IPS-15b (cell line): ENCODE results near the gene FBXO36.

Experiments used
- H3K27me3 ChIP-seq: one replicate; pipeline ENCODE4 v1.6.1; 2013; ENCODE audit warnings: low read length; ENCODE audit not compliant: control insufficient read depth, insufficient read depth
- H3K36me3 ChIP-seq: one replicate; pipeline ENCODE4 v1.6.1; 2013; ENCODE audit warnings: low read length; ENCODE audit not compliant: control insufficient read depth, insufficient read depth
- H3K4me1 ChIP-seq: one replicate; pipeline ENCODE4 v1.6.1; 2013; ENCODE audit warnings: mild to moderate bottlenecking, low read length; ENCODE audit not compliant: control insufficient read depth, insufficient read depth
- H3K4me3 ChIP-seq: one replicate; pipeline ENCODE4 v1.5.1; 2013; ENCODE audit warnings: low read depth, low read length
- H3K9ac ChIP-seq: one replicate; pipeline ENCODE4 v1.6.1; 2013; ENCODE audit warnings: low read depth, mild to moderate bottlenecking, low read length
- H3K9me3 ChIP-seq: one replicate; pipeline ENCODE4 v1.6.1; 2013; ENCODE audit warnings: mild to moderate bottlenecking, low read length; ENCODE audit not compliant: control insufficient read depth, insufficient read depth

FBXO36 gene

GRCh38 chr2:229980431-229981184, 58.3 kb downstream of the FBXO36 start:
- H3K27me3 ChIP-seq: no peaks in the 10 kb centered on the region
- no peak overlapping the region for H3K9ac ChIP-seq
- H3K4me3 ChIP-seq: no peak overlapping the region
- H3K36me3 ChIP-seq: no peaks in the 10 kb centered on the region
- peaks cover 9% of the 10 kb centered on the region for H3K4me1 ChIP-seq
- H3K9me3 ChIP-seq: no peaks in the 10 kb centered on the region

GRCh38 chr2:229993236-229993635, 70.9 kb downstream of the FBXO36 start:
- Histone ChIP-seq H3K36me3 (no peaks in the 10 kb centered on the region), H3K9me3 (no peaks in the 10 kb centered on the region), H3K27me3 (no peaks in the 10 kb centered on the region)

GRCh38 chr2:229996320-229996719, 74.0 kb downstream of the FBXO36 start:
- no peaks in the 10 kb centered on the region for H3K27me3 ChIP-seq
- H3K36me3 ChIP-seq: no peaks in the 10 kb centered on the region

More at GRCh38 chr2:229993236-229993635, 70.9 kb downstream of the FBXO36 start:
- Histone ChIP-seq H3K4me3 (no peak overlapping the region), H3K9ac (no peak overlapping the region), H3K4me1 (no peaks in the 10 kb centered on the region)

GRCh38 chr2:229997565-229997964, 75.3 kb downstream of the FBXO36 start:
- H3K9me3 ChIP-seq: no peaks in the 10 kb centered on the region
- H3K4me3 ChIP-seq: no peak overlapping the region
- no peak overlapping the region for H3K9ac ChIP-seq
- no peaks in the 10 kb centered on the region for H3K27me3 ChIP-seq
- H3K36me3 ChIP-seq: no peaks in the 10 kb centered on the region
- no peaks in the 10 kb centered on the region for H3K4me1 ChIP-seq

More at GRCh38 chr2:229996320-229996719, 74.0 kb downstream of the FBXO36 start:
- Histone ChIP-seq H3K9ac (no peak overlapping the region), H3K9me3 (no peaks in the 10 kb centered on the region), H3K4me1 (no peaks in the 10 kb centered on the region), H3K4me3 (no peak overlapping the region)

- H3K27me3 ChIP-seq: no peaks in the 10 kb centered on the region
Measured at GRCh38 chr2:230000118-230000841, 78.0 kb downstream of the FBXO36 start.

GRCh38 chr2:230007931-230008707, 85.8 kb downstream of the FBXO36 start:
- Histone ChIP-seq H3K4me3 (no peak overlapping the region), H3K9ac (no peak overlapping the region)

More at GRCh38 chr2:230000118-230000841, 78.0 kb downstream of the FBXO36 start:
- Histone ChIP-seq H3K36me3 (no peaks in the 10 kb centered on the region), H3K4me1 (no peaks in the 10 kb centered on the region), H3K9me3 (no peaks in the 10 kb centered on the region), H3K4me3 (no peak overlapping the region), H3K9ac (no peak overlapping the region)

GRCh38 chr2:230008708-230009066, 86.4 kb downstream of the FBXO36 start:
- Histone ChIP-seq H3K9ac (no peak overlapping the region), H3K4me3 (no peak overlapping the region), H3K27me3 (no peaks in the 10 kb centered on the region), H3K36me3 (no peaks in the 10 kb centered on the region), H3K9me3 (no peaks in the 10 kb centered on the region), H3K4me1 (no peaks in the 10 kb centered on the region)

More at GRCh38 chr2:230007931-230008707, 85.8 kb downstream of the FBXO36 start:
- Histone ChIP-seq H3K9me3 (no peaks in the 10 kb centered on the region), H3K36me3 (no peaks in the 10 kb centered on the region), H3K4me1 (no peaks in the 10 kb centered on the region), H3K27me3 (no peaks in the 10 kb centered on the region)

GRCh38 chr2:230010501-230010900, 88.2 kb downstream of the FBXO36 start:
- no peaks in the 10 kb centered on the region for H3K4me1 ChIP-seq
- H3K4me3 ChIP-seq: no peak overlapping the region
- H3K27me3 ChIP-seq: no peaks in the 10 kb centered on the region
- H3K36me3 ChIP-seq: no peaks in the 10 kb centered on the region
- no peak overlapping the region for H3K9ac ChIP-seq
- H3K9me3 ChIP-seq: no peaks in the 10 kb centered on the region

- Histone ChIP-seq H3K36me3 (no peaks in the 10 kb centered on the region), H3K4me1 (no peaks in the 10 kb centered on the region), H3K27me3 (no peaks in the 10 kb centered on the region), H3K4me3 (no peak overlapping the region), H3K9me3 (no peaks in the 10 kb centered on the region), H3K9ac (no peak overlapping the region)
Measured at GRCh38 chr2:230011617-230012016, 89.3 kb downstream of the FBXO36 start.

- Histone ChIP-seq H3K4me1 (no peaks in the 10 kb centered on the region), H3K9ac (no peak overlapping the region), H3K9me3 (no peaks in the 10 kb centered on the region)
Measured at GRCh38 chr2:230012267-230012884, 90.1 kb downstream of the FBXO36 start.

GRCh38 chr2:230016844-230017243, 94.5 kb downstream of the FBXO36 start:
- Histone ChIP-seq H3K9me3 (no peaks in the 10 kb centered on the region), H3K4me1 (no peaks in the 10 kb centered on the region), H3K4me3 (no peak overlapping the region), H3K36me3 (no peaks in the 10 kb centered on the region), H3K9ac (no peak overlapping the region), H3K27me3 (no peaks in the 10 kb centered on the region)

More at GRCh38 chr2:230012267-230012884, 90.1 kb downstream of the FBXO36 start:
- Histone ChIP-seq H3K4me3 (no peak overlapping the region), H3K27me3 (no peaks in the 10 kb centered on the region), H3K36me3 (no peaks in the 10 kb centered on the region)
